ENCODE data around the gene IFNL1.
"Not testable (repeated sequence)": the region's sequence is repeated elsewhere in the genome, so short reads cannot be mapped to it uniquely, and the experiment has no call there.

IFNL1 gene

DNA sequence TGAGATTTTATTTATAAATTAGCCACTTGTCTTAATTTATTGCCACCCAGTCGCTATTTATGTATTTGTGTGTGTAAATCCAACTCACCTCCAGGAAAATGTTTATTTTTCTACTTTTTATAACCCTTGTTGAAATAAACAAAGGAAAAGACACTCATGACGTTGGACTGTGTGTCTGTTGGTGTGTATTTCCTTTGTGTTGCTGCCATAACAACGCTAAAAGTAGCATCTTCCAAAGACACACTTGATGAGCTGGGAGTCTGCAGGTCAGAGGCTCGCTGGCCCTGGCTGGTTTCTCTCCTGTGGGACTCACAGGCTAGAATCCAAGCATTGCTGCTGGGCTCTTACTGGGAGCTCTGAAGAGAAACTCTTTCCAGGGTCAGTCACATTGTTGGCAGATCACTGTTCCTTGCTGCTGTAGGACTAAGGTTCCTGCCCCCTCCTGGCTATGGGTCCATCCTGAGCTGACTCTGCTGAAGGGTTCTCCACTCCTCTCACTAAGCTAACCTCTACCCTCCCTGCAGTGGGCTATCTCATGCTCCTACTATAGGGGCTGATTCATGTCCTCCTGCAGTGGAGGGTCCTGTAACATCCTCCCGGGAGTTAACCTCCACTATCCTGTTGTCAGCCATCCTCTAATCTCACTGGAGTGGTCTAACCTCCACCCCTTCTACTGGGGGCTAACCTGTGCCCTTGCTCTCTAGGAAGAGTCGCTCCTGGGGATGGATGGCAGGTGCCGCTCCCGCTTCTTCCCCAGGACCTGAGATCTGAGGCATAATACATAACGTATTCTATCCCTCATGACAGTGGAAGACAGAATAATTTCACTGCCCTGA lies 26.0 kb upstream of the IFNL1 start:
- no peak for DNase-seq (ENCODE audit: low spot score)

DNA sequence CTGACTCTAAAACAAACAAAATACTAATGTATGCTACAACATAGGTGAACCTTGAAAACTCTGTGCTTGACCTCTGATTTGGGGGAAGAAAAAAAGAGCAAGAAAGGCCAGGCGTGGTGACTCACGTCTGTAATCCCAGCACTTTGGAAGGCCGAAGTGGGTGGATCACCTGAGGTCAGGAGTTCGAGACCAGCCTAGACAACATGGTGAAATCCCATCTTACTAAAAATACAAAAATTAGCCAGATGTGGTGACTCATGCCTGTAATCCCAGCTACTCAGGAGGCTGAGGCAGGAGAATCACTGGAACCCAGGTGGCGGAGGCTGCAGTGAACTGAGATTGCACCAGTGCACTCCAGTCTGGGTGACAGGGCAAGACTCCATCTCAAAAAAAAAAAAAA lies 22.3 kb upstream of the IFNL1 start:
- DNase-seq (ENCODE audit: low spot score), result not testable (repeated sequence)

DNA sequence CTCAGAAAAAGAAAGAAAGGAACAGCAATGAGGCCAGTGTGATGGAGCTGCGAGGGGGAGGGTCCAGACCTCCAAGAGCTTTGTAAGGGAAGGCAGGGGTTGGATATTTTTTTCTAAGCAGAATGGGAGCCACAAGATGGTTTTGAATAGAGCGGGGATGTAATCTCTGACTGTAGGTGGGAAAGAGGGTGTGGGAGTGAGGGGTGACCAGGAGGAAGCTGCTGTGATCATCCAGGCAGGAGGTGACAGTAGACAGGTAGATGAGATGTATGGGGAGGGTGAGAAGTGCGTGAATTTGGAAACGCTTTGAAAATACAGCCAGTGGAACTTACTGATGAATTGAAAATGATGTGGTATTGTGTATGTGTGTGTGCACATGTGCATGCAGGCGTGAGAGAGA lies 20.6 kb upstream of the IFNL1 start:
- DNase-seq (ENCODE audit: low spot score), result no peak

DNA sequence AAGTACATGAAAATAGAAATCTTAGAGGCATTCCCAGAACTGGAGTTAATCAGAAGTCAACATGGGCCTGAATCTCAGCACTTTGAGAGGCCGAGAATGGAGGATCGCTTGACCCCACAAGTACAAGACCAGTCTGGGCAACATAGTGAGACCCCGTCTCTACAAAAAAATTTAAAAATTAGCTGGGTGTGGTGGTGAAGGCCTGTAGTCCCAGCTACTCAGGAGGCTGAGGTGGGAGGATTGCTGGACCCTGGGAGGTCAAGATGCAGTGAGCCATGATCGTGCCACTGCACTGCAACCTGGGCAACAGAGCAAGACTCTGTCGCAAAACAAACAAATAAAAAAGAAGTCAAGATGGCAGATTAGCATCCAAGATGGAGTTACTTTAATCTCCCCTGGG lies 19.5 kb upstream of the IFNL1 start:
- DNase-seq (ENCODE audit: low spot score), result no peak

DNA sequence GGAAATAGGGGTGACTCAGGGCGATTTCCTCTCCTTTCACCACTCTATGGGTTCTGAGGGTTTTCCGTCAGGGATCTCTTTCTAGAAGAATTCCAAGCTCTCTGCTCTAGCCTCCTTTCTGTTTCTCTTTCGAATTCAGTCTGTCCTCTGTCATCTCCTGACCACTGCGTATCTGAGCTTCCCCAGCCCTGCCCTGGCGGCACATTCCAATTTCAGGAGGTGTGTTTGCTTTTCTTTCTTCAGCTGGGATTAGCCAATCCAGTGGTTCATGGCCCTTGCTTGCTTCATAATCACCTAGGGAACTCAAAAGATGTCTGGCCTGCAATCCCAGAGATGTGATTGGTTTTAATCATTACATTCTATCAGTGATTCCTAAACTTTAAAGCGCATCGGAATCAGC lies 18.6 kb upstream of the IFNL1 start:
- DNase-seq (ENCODE audit: low spot score), result peak; percentile 71

DNA sequence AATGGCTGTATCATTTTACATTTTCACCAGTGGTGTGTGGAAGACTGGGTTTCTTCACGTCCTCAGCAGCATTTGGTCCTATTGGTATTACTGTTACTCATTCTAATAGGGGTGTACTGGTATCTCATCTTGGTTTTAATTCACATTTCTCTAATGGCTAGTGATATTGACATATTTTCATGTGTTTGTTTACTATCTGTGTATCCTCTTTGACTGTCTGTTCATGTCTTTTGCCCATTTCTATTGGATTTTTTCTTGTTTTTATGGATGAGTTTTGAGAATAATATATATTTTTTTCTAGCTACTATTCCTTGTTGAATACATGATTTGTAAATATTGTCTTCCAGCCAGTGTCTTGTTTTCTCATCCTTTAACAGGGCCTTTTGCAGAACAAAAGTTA lies 14.2 kb upstream of the IFNL1 start:
- DNase-seq (ENCODE audit: low spot score), result no peak

DNA sequence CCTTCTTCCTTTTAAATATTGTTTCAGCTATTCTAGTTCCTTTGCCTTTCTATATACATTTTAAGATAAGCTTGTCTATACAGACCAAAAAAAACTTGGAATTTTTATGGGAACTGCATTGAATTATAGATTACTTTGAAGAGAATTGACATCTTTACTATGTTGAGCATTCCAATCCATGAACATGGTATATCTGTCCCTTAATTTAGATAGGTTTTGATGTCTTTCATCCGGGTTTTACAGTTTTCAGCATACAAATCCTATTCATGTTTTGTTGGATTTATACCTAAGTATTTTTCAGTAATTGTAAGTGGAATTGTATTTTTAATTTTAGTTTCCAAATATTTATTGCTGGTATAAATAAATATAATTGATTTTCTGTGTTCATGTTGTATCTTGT lies 12.2 kb upstream of the IFNL1 start:
- DNase-seq (ENCODE audit: low spot score), result no peak

DNA sequence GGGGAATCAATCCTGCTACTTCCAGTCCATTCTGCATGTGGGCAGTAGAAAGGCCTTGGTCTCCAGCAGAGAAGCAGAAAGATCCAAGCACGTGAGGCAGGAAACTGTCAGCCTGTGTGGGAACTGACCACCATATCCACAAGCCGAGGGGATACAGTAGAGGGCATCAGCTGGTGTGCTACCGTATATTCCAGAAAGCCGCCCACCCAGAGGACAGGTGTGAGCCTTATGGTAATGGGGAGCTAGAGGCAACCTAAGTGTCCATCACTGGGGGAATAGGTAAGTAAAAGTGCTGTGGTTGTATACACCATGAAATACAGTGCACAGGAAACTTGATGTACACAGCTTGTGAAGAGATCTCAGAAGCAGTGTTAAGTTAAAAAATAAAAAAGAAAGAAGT lies 2.8 kb upstream of the IFNL1 start:
- DNase-seq (ENCODE audit: low spot score), result no peak

DNA sequence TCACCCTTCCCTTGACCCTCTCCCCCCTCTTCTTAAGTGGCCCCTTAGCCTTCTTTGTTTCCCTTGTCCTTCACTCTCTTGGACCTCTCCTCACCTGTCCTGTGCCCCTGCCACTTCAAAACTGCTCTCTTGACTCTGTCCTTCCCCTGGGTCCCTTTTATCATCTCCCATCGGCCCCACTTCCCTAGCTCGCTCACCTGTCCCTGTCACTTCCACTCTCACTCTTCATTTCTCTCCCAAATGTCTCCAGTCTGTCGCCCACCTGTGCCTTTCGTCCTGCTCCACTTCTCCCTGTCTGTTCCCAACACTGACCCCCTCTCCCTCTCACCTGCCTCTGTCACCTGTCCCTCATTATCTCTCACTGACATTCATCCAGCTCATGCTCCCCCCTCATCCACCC lies 699 bp downstream of the IFNL1 start:
- DNase-seq (ENCODE audit: low spot score), result no peak

DNA sequence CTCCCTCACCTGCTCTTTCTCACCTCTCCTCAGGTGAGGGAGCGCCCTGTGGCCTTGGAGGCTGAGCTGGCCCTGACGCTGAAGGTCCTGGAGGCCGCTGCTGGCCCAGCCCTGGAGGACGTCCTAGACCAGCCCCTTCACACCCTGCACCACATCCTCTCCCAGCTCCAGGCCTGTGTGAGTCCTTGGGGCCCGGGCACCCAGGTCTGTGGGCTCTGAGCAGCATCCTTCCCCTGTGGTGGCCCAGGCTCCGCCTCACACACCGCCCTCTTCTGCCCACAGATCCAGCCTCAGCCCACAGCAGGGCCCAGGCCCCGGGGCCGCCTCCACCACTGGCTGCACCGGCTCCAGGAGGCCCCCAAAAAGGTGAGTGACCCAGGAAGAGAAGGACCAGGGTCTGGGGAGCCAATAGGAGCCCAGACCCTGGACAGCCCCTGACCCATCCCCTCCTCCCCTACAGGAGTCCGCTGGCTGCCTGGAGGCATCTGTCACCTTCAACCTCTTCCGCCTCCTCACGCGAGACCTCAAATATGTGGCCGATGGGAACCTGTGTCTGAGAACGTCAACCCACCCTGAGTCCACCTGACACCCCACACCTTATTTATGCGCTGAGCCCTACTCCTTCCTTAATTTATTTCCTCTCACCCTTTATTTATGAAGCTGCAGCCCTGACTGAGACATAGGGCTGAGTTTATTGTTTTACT lies 1.9 kb downstream of the IFNL1 start:
- DNase-seq (ENCODE audit: low spot score), result no peak

DNA sequence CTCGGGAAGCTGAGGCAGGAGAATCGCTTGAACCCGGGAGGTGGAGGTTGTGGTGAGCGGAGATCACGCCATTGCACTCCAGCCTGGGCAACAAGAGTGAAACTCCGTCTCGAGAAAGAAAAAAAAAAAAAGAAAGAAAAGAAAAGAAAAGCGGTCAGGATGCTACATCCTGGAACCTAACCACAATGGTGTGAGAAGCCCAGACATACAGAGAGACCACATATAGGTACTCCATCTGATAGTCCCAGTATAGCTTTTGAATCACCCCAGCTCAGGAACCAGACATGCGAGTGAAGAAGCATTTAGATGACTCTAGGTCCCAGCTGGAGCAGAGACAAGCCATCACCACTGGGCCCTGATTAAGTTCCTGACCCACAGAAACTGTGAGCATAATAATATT lies 3.2 kb downstream of the IFNL1 start:
- no peak for DNase-seq (ENCODE audit: low spot score)

DNA sequence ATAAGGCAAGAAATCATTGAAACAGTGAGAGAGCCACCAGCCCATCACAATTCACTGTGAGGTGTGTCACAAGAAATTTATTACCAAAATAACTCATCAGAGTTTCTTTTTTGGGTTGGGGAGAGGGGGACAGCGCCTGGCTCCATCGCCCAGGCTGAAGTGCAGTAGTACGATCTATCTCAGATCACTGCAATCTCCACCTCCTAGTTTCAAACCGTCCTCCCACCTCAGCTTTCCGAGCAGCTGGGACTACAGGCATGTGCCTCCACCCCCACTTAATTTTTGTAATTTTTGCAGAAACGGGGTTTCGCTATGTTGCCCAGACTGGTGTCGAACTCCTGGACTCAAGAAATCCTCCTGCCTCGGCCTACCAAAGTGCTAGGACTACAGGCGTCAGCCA lies 3.6 kb downstream of the IFNL1 start:
- DNase-seq (ENCODE audit: low spot score), result no peak

DNA sequence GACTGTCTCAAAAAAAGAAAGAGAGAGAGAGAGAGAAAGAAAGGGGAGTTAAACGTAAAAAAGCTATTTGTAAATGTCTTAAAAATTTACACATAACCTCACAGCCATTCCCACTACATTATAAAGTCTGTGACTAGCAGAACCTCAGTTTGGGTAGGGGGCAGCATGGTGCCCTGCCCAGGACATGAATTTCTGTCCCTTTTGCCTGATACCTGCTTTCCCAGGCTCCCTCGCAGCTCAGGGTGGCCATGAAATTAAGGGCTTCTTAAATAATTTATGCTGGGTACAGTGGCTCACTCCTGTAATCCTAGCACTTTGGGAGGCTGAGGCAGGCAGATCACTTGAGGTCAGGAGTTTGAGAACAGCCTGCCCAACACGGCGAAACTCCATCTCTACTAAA lies 4.8 kb downstream of the IFNL1 start:
- DNase-seq (ENCODE audit: low spot score), result no peak

DNA sequence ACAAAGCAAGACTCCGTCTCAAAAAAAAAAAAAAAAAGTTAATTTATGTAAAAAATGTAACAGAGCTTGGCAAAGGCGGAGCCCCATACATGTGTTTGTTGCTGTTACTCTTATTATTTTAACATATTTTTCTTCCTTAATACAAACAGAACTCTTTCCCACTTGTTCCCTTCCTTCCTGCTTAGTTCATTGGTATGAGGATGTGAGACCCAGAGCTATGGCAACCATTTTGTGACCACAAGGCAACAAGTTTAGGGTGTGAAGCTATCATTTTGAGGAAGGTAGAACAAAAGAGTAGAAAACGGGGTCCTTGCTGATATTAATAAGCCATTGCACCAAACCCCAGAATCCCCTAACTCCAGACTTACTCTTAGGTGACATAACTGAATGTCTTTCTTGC lies 5.4 kb downstream of the IFNL1 start:
- no peak for DNase-seq (ENCODE audit: low spot score)

DNA sequence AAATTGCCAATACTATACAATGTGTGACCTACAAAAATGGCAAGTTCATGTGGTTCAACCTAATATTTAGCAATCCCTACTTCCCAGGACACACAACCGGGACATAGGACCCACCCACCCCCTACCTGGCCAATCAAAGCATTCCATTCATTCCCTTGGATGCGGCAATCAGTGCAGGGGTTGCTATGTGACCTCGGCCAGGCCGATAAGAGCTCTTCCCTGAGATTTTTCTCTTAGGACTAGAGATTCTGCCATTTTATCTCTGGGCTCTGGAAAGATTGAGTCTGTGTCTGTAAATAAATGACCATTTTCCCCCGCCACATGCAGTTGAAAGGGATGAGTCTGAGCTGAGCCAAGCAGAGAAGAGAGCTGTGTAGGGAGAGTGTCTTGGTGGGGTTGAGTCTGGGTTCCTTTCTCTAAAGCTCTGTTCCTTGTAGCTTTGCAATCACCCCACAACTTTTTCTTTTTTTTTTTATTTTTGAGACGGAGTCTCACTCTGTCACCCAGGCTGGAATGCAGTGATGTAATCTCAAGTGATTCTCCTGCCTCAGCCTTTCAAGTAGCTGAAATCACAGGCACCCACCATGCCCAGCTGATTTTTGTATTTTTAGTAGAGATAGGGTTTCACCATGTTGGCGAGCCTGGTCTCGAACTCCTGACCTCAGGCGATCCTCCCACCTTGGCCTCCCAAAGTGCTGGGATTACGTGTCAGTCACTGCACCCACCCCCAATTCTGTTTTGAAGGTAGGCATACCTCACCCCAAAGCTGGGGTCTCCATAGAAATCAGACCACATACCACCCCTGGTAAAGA lies 7.4 kb downstream of the IFNL1 start:
- DNase-seq (ENCODE audit: low spot score), result peak; percentile 89

DNA sequence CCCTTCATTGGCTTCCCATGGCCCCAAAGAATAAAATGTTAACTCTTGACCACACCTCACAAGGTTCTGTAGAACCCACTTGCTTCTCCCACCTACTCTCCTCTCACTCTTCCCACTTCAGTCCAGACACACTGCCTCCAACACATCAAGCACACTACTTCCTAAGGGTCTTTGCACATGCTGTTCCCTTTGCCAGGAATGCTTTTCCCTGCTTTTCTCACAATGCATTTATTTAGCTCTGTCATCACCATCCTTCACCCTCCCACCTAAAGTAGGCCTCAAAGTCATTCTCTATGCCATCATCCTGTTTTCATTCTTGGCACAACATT lies 7.9 kb downstream of the IFNL1 start:
- no peak for DNase-seq (ENCODE audit: low spot score)

DNA sequence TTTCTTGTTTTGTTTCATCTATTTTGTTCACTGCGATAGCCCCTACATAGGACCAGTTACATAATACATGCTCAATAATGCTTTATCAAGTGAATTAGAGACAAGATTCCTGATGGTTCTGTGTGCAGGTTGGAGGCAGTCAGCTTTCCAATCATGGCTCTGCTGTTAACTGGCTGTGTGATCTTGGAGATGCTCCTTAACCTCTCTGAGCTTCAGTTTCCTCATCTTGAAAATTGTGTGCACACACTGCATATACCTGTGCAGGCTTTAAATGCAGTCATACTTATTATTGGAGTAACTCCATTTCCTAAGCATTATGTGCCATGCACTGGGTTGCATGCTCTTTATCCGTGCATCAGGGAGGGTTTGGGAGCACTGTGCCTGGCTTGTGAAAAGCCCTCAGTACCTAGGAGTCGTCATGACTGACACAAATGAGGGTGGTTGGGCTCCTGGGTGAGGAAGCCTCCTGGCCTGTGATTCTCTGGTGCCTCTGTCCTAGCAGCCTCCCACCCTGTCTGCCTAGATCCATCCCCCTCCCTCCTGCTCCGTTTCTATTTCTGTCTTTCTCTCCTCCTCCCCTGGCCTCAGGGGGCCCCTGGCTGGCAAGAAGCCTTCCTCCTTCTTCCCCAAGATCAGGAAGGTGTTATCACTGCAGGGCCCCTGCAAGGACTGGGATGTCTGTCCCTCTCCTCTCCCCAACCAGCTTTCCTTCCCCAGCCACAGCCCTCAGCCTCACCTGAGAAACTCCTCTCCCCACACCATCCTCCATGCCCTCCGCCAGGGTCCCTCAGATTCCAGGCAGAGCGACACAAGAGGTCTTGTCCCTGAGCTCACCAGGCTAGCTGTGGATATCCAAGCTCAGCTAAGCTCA lies 8.7 kb downstream of the IFNL1 start:
- no peak for DNase-seq (ENCODE audit: low spot score)

DNA sequence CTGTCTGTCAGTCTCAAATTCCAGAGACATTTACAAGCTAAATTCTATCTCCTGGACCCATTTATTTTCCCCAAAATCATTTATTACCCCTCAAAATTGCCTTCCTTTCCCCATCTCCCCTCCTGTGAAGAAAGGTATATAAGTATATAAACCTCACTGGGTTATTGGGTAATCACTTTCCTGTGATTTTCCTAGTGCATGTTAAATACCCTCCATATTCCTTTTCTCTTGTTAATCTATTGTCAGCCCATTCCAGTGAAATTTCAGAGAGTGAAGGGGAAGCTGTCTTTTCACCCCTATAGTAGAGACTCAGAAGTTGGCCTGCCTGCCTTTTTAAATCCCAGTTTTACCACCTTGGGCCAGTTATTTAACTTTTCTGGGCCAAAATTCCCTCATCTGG lies 9.9 kb downstream of the IFNL1 start:
- DNase-seq (ENCODE audit: low spot score), result no peak

DNA sequence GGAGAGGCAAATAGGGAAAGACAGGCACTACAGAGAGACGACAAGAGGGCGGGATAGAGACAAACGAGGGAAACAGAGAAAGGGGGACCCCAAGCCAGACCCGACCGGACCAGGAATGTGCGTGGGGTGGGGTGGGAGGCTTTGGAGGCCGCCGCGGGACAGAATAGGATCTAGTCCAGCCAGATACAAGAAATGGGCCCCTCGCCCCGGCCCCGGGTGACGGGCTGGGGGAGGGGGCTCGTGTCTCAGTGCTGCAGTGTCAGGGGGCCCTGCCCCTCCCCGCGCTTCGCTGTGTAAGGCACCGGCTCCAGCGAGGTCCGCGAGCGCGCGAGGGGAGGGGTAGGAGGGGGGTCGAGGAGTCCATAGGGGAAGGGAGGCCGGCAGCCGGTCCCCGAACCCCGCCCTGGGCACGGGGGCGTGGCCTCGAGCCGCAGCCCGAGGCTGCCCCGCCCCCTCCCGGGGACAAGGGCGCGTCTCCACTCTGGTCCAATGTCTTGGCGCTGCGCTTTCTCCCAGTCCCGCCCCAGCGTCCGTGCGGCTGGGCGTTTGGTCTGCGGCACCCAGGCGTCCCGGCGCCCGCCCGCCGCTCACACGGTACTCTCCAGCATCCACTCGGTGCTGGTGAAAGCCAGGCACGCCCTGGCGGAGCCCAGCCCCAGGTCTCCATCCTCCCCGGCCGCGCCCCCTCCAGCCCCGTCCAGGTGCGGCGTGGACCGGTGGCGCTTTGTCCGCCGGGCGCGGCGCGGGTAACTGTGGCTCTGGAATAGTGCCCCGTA lies 11.0 kb downstream of the IFNL1 start:
- DNase-seq (ENCODE audit: low spot score), result peak; percentile 86

DNA sequence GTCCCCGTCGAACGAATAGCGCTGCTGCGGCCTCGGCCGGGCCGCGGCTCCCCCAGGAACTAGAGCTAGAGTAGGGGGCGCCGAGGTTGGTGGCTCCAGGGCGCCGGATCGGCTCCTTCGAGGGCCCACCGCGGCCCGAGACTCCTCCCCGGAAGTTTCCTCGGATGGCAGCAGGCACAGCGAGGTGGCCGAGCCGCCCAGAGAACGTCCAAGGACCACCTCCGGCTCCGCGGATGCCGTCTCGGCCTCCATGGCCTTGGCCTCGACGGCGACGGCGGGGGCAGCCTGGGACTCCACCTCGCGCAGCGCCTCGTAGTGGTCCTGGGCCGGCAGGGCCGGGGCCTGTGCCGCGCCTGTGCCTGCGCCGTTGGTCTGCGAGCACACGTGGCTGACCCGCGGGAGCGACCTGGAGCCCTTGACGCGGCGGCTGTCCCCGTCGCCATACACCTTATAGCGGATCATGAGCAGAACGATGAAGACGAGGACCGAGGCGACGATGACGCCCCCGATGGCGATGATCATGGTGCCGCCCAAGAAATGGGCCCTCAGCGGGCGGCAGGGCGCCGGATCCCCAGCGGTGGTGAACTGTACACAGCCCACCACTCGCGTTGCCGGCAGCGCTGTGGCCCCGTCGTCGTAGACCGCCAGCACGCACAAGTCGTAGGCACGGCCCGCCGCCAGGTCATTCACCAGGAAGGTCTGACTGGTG lies 11.8 kb downstream of the IFNL1 start:
- no peak for DNase-seq (ENCODE audit: low spot score)

Measured in HuH-7.5 (cell line).